ENCODE data around the gene SLFN12L. TPM values are rescaled to one million over a fixed set of nuclear protein-coding genes. Genes with fewer than 3 reads are reported as not detected.

The SLFN12L gene
- total RNA-seq, result 1 to 10 TPM; 1.2 to 3.5 (median 1.6) TPM

GRCh38 chr17:35537601-35538141 is at the start of gene SLFN12L:
Gene SLFN12L (minus strand): TSS chr17:35537678. CDS start chr17:35522364, 15,314 bp downstream.
- Histone ChIP-seq H3K4me3 (replicated peaks in 1 of 3) (no peak within 1 kb of the TSS), H3K27ac (peak within 1 kb of the TSS; percentile 15 to 36 (median 25)), H3K4me1 (peaks cover 0 to 3% of the 10 kb centered on the region in 2 donors), H3K36me3 (no peaks in the 10 kb centered on the region), H3K9me3 (no peaks in the 10 kb centered on the region), H3K27me3 (no peaks in the 10 kb centered on the region)
- 75 to 77% methylated on average over 2 of the region's 2 CpGs for WGBS, 2 donors
- no peak for DNase-seq
- intact Hi-C loops (cut with DNase I), result loop anchor here (10.0 kb wide), 1 partner anchor 363 kb away; no protein-coding TSS in a partner anchor
- TF ChIP-seq POLR2A (IDR thresholded peaks at IDR 0.05) (no peak), CTCF (IDR thresholded peaks at IDR 0.05) (no peak)

- Histone ChIP-seq H3K27ac (peak overlapping the region; percentile 81 to 89 (median 86)), H3K4me3 (replicated peaks in 1 of 3) (peak overlapping the region in 2 of 3 donors; percentile 94 to 100), H3K4me1 (peaks cover 8 to 16% of the 10 kb centered on the region in 2 donors), H3K27me3 (no peaks in the 10 kb centered on the region), H3K36me3 (no peaks in the 10 kb centered on the region), H3K9me3 (no peaks in the 10 kb centered on the region)
- WGBS, 2 donors, result 30 to 35% methylated on average over 7 of the region's 7 CpGs
- no peak for DNase-seq
- no peak for TF ChIP-seq POLR2A (IDR thresholded peaks at IDR 0.05)
- TF ChIP-seq CTCF (IDR thresholded peaks at IDR 0.05), result no peak
- intact Hi-C loops (cut with DNase I), result no loop called here
These were observed 49.1 kb upstream of the SLFN12L start for GRCh38 chr17:35586569-35587073.

- intact Hi-C loops (cut with DNase I), result no loop called here
- Histone ChIP-seq H3K36me3 (no peaks in the 10 kb centered on the region), H3K27ac (no peak overlapping the region), H3K9me3 (no peaks in the 10 kb centered on the region), H3K27me3 (no peaks in the 10 kb centered on the region), H3K4me1 (peaks cover 10 to 13% of the 10 kb centered on the region in 2 donors), H3K4me3 (replicated peaks in 1 of 3) (no peak overlapping the region)
- DNase-seq, result no peak
- WGBS, 2 donors, result 82 to 86% methylated on average over 1 of the region's 1 CpG
- TF ChIP-seq CTCF (IDR thresholded peaks at IDR 0.05) (no peak), POLR2A (IDR thresholded peaks at IDR 0.05) (no peak)
These were observed 46.6 kb upstream of the SLFN12L start for GRCh38 chr17:35584061-35584460.

- no peak for TF ChIP-seq POLR2A (IDR thresholded peaks at IDR 0.05)
- no peak for TF ChIP-seq CTCF (IDR thresholded peaks at IDR 0.05)
- DNase-seq, result no peak
- intact Hi-C loops (cut with DNase I), result no loop called here
- 3 to 4% methylated on average over 11 of the region's 11 CpGs for WGBS, 2 donors
- H3K27me3 ChIP-seq, result no peaks in the 10 kb centered on the region
- H3K9me3 ChIP-seq, result no peaks in the 10 kb centered on the region
- peak overlapping the region; percentile 79 to 89 (median 86) for H3K27ac ChIP-seq
- H3K4me3 ChIP-seq (replicated peaks in 1 of 3), result peak overlapping the region; percentile 68 to 79 (median 77)
- peaks cover 10 to 17% of the 10 kb centered on the region in 2 donors for H3K4me1 ChIP-seq
- peaks cover 4 to 13% of the 10 kb centered on the region in 2 donors for H3K36me3 ChIP-seq
These were observed 41.5 kb upstream of the SLFN12L start for GRCh38 chr17:35578929-35579432.
